AG20443 (cell line): Measurements from ENCODE around the gene MYPN.

Experiments used
- DNase-seq: peaks from one replicate; pipeline ENCODE4 v3.0.0; 2012; ENCODE audit warnings: low spot score, mixed read lengths

The MYPN gene

DNA sequence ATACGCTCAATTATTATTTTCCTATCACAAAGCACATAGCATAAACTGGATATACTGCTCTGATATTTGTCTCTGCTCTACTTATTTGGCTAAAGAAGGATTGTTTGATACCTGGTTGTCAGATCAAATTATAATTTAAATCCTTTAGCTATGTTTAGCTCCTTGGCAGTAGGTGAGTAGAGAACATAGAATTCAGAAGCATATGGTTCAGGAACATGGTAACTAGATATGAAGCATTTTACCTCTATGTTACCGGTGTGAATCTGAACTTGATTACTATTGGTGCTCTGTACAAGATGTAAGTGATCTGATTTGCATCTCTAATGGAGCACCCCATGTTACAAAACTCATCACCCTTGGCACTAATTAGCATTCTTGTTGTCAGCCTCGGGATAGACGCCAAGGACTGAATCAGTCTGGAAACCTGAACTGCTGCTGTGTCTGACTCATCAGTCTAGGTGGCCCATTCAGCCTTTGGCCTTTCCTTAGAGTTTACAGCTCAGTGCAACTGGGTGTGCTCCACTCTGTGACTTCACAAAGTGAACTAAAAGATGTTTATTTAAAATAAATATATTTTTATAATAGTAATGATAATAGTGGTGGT is 12.3 kb upstream of the MYPN start:
- peak; percentile 77 for DNase-seq

DNA sequence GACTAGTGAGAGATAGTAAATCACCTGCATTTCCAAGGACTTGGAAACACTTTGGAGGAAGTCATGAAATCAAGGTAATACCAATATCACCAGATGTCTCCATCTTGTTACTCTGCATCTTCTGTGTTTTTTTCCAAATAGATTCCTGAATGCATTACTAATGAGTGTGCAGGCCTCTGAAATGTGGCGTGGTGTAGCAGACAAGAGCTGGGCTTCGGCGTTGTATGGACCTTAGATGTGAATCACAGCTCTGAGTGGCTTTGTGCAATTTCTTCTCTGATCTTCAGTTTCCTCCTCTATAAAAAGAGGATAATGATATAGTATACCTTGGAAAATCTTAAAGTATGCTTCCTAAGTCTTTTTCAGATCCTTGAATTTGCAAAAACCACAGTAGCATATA is 9.6 kb upstream of the MYPN start:
- DNase-seq = peak; percentile 65

GRCh38 chr10:68101066-68101465 is 8.2 kb upstream of the MYPN start:
- DNase-seq = no peak

GRCh38 chr10:68103261-68103878 is 5.9 kb upstream of the MYPN start:
- no peak for DNase-seq

- no peak for DNase-seq
Observed at GRCh38 chr10:68103901-68104300, 5.4 kb upstream of the MYPN start.

DNA sequence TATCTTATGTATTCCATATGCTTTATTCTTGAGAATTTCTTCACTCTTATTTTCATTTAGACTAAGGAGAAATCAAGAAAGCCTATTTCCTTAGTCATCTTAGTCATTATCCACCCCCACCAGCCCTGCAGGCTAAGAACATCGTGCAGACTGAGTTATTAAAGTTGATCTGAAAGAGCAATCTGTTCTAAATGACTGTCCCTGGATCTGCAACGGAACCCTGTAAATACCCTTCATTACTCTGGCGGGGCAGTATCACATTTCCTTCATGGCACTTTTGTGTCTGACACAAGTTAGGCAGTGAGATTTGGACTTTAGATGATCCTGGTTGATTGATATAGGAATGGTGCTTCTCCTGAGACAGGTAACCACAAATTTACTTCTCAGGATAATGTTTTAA is 3.5 kb upstream of the MYPN start:
- peak; percentile 64 for DNase-seq

DNA sequence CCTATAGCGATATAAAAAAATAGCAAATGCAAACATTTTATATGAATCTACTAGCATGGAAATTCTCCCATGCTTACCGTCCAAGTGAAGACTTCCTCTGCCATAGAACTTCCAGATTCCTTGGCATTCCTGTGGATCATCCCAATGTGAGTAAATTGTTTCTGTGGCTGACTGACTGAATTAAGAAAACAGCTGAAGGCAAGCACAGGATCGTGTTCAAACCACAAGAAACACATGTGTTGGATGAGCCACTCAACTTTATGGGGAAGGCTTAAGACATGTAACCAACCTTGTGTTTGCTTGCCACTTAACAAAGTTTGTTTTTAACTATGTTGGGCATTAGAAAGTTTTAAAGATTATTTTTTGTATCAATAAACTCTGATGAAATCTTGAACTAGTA is 2.6 kb upstream of the MYPN start:
- peak; percentile 68 for DNase-seq

DNA sequence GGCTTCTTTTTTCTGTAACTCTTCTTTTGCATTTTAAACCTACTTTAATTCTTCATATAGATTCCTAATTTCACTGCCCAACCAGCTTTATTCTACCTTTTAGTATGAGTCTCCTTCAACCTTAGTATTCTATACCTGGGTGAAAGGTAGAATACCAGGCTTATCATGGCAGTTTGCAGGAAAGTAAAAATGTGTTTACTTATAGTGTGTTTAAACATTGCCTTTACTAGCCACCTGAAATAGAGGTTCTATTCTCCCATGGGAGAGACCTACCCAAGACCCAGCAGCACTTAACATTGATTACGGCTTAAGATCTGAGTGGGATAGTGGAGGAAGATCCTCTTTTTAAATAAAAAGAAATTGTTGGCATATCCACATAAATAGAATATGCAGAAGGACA is 1.6 kb upstream of the MYPN start:
- no peak for DNase-seq

- DNase-seq = no peak
Observed at GRCh38 chr10:68108051-68108450, 1.2 kb upstream of the MYPN start.

GRCh38 chr10:68108653-68109052 is 635 bp upstream of the MYPN start:
- DNase-seq = no peak

DNA sequence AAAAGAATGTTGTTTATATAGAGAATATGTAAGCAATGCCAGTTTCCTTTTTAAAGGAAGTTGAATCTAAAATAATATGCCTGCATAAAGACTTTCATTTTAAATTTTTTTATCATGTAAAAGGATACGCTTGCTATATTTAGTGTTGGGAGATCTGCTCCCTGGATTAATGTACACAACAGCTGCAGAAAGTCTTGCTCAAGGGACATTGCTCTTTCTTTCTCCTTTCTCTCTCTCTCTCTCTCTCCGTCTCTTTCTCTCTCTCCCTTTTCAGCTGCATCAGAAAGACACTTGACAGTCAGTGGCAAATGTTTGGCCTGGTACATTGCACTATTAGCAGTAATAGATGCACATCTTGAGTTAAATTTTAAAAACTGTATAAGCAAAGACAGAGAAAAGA is 739 bp downstream of the MYPN start:
- no peak for DNase-seq

- DNase-seq = no peak
Observed at GRCh38 chr10:68111584-68111983, 2.3 kb downstream of the MYPN start.

DNA sequence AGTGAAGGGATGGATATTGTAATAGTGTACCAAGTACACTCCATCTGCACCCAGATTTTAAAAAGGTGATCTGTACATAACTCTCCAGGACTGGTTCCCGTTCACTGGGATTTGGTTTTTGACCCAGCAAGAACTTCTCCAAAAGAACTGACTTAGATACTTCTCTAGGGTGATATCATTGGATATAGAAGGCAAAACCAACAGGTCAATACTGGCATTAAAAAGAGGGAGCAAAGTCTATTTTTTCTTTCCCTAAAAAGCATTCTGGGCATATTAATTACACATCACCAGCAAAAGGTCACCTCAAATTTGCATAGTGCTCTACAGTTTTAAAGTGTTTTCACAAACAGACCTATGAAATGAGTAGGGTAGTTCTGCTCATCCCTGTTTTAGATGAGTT is 3.5 kb downstream of the MYPN start:
- no peak for DNase-seq

GRCh38 chr10:68118657-68119056 is 9.4 kb downstream of the MYPN start:
- no peak for DNase-seq

- DNase-seq = no peak
Observed at GRCh38 chr10:68121020-68121743, 11.9 kb downstream of the MYPN start.

GRCh38 chr10:68121852-68122251 is 12.6 kb downstream of the MYPN start:
- DNase-seq = no peak

GRCh38 chr10:68124718-68125117 is 15.4 kb downstream of the MYPN start:
- no peak for DNase-seq

DNA sequence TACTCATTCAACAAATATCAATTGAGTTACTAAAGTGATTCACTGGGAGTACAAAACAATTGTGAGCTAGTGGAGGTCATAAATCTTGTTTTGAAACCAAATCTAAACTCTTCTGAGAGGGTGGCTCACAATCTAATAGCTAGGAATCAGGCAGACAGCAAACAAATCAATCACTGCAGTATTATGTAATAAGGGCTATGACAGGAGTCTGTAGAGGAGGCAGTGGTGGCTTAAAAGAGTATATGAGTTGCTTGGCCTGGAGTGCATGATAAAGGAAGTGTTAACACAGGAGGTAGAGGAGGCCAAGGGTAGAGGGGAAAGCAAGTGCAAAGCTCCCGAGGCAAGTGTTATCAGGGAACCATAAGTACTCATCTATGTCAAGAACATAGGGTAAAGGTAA is 16.5 kb downstream of the MYPN start:
- DNase-seq = no peak

DNA sequence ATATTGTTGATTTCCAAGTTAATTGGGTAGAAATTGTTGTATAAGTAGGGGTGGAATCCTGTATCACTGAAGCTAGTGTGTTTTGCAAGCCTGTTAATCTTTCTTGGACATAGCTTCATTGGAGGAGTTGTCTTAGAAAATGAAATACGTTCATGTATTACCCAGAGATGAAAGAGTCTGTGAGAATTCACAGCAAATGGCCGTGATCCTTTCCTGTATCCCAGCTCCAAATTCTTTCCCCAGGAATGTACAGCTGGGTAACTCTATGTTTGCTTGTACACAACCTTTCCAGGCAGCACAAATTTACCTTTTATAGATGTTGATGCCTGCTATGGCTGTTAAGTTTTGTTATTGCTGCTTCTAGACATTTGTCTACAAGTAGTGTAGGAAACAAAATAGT is 18.7 kb downstream of the MYPN start:
- no peak for DNase-seq

DNA sequence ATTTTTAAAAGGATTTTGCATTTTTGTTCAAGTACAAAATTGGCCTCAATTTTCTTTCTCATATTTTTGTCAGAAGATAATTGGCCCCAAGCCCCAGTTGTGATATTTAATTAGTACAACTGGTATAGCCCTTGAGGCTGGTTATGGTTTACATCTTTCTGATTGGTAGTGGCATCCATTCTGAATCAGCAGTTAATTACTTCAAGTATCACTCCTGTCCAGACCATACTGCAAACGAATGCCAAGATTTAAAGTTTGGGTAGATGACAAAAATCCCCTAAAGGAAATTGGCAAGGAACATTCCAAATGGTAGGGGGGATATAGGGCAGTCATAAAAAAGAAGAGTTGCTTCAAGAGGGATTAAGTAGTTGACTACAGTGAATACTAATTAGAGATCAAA is 23.1 kb downstream of the MYPN start:
- no peak for DNase-seq

- no peak for DNase-seq
Observed at GRCh38 chr10:68133523-68133922, 24.2 kb downstream of the MYPN start.

DNA sequence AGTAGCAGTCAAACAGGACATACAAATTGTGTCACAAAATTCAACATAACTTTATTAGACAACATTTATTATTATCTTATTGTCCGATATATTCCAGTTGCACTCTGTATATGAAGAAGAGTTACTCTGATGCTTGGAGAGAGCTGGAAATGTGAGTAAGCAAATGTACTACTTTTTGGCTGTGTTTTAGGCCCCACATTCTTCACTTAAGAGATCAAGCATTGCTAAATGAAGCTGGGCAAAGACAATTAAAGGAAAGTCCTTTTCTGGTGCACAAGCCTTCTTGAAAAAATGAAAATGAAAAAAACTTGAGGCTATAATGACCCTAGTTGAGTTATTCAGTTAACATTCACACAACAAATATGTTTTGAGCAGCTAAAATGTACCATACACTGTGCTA is 26.1 kb downstream of the MYPN start:
- peak; percentile 44 for DNase-seq

GRCh38 chr10:68135922-68136792 is 26.9 kb downstream of the MYPN start:
- peak; percentile 77 for DNase-seq
